Stimulated activated CD8-positive, alpha-beta memory T cell treated with anti-CD3 and anti-CD28 coated beads, Interleukin-4, amount 100 ng/mL, for 24 hours (primary cell): Measurements from ENCODE around the gene ATXN1.
A peak's percentile ranks its signal among the peaks of the same experiment; 100 is the strongest.
"Not testable (repeated sequence)": the region's sequence is repeated elsewhere in the genome, so short reads cannot be mapped to it uniquely, and the experiment has no call there.

Experiments used
- DNase-seq: peaks from one replicate; pipeline ENCODE4 v3.0.0-alpha.2; 2020; ENCODE audit warnings: low read depth

The ATXN1 gene

GRCh38 chr6:16615215-16615614, 146.0 kb downstream of the ATXN1 start:
- DNase-seq: not testable (repeated sequence)

GRCh38 chr6:16614143-16614542, 147.1 kb downstream of the ATXN1 start:
- not testable (repeated sequence) for DNase-seq

GRCh38 chr6:16613504-16613903, 147.8 kb downstream of the ATXN1 start:
- DNase-seq: not testable (repeated sequence)

GRCh38 chr6:16608444-16608843, 152.8 kb downstream of the ATXN1 start:
- DNase-seq: no peak

GRCh38 chr6:16602035-16602434, 159.2 kb downstream of the ATXN1 start:
- DNase-seq: peak; percentile 7

GRCh38 chr6:16600701-16601100, 160.6 kb downstream of the ATXN1 start:
- no peak for DNase-seq

- no peak for DNase-seq
These were observed 161.2 kb downstream of the ATXN1 start for GRCh38 chr6:16600026-16600425.

- DNase-seq: no peak
These were observed 164.5 kb downstream of the ATXN1 start for GRCh38 chr6:16596616-16597331.

- DNase-seq: no peak
These were observed 165.6 kb downstream of the ATXN1 start for GRCh38 chr6:16595514-16596120.

- no peak for DNase-seq
These were observed 166.4 kb downstream of the ATXN1 start for GRCh38 chr6:16594849-16595248.

GRCh38 chr6:16592223-16592911, 168.9 kb downstream of the ATXN1 start:
- DNase-seq: no peak

GRCh38 chr6:16591396-16592222, 169.7 kb downstream of the ATXN1 start:
- no peak for DNase-seq

- no peak for DNase-seq
These were observed 175.5 kb downstream of the ATXN1 start for GRCh38 chr6:16585805-16586204.

- DNase-seq: no peak
These were observed 178.0 kb downstream of the ATXN1 start for GRCh38 chr6:16583144-16583762.

GRCh38 chr6:16582446-16583143, 178.7 kb downstream of the ATXN1 start:
- DNase-seq: no peak

- DNase-seq: no peak
These were observed 182.5 kb downstream of the ATXN1 start for GRCh38 chr6:16578695-16579285.

GRCh38 chr6:16576451-16577368, 184.6 kb downstream of the ATXN1 start:
- DNase-seq: no peak

GRCh38 chr6:16575655-16576054, 185.6 kb downstream of the ATXN1 start:
- DNase-seq: no peak

GRCh38 chr6:16572943-16573342, 188.3 kb downstream of the ATXN1 start:
- DNase-seq: no peak

GRCh38 chr6:16572317-16572716, 188.9 kb downstream of the ATXN1 start:
- DNase-seq: no peak
